PC-9 (cell line): Measurements from ENCODE around the gene TRAM2. TPM values are rescaled to one million over a fixed set of nuclear protein-coding genes. Genes with fewer than 3 reads are reported as not detected.
A peak's percentile ranks its signal among the peaks of the same experiment; 100 is the strongest.

Source experiments
- BruUV-seq: library from RNA; stranded (reverse); fragments of 400-500 nt; replicated peaks from 2 replicates; lab custom pipeline; 2021; lab: Mats Ljungman, UMichigan
- CTCF ChIA-PET: fragments of 300-600 bp; sonication (Branson Sonifier 250); formaldehyde crosslinking; loops from one replicate; lab custom pipeline; 2022; ENCODE audit warnings: antibody characterized with exemption; lab: Charles Lee
- POLR2A ChIA-PET: fragments of 300-600 bp; sonication (Branson Sonifier 250); formaldehyde crosslinking; loops from one replicate; lab custom pipeline; 2022; ENCODE audit warnings: antibody characterized with exemption; ENCODE audit not compliant: unreplicated experiment; lab: Charles Lee
- DNase-seq, 2 experiments: peaks; one replicate each; pipeline versions ENCODE4 v3.0.0 to v3.0.0-alpha.2; 2015 to 2022; ENCODE audit warnings: mixed read lengths in 1 of 2
- H2AFZ ChIP-seq: fragments of 200-600 bp; sonication (generic); 2 replicates; pipeline ENCODE4 v1.8.1; 2017; ENCODE audit warnings: antibody characterized with exemption
- H3F3A ChIP-seq: fragments of 200-600 bp; sonication (generic); 2 replicates; pipeline ENCODE4 v1.8.1; 2017; ENCODE audit warnings: antibody characterized with exemption, mild to moderate bottlenecking, low read depth; ENCODE audit not compliant: insufficient read depth
- H3K27ac ChIP-seq: fragments of 200-600 bp; sonication (generic); 2 replicates; pipeline ENCODE4 v1.6.1; 2016; ENCODE audit warnings: mixed run types
- H3K27me3 ChIP-seq: fragments of 200-600 bp; sonication (generic); 2 replicates; pipeline ENCODE4 v1.6.1; 2016; ENCODE audit warnings: low read depth, mixed run types; ENCODE audit not compliant: insufficient read depth
- H3K36me3 ChIP-seq: fragments of 200-600 bp; sonication (generic); 2 replicates; pipeline ENCODE4 v1.6.1; 2016; ENCODE audit warnings: low read depth, mixed run types
- H3K4me1 ChIP-seq: fragments of 200-600 bp; sonication (generic); replicated peaks from 2 replicates; pipeline ENCODE4 v1.6.1; 2016; ENCODE audit warnings: mixed run types; ENCODE audit not compliant: insufficient read depth
- H3K4me2 ChIP-seq: fragments of 200-600 bp; sonication (generic); 2 replicates; pipeline ENCODE4 v1.6.1; 2017; ENCODE audit warnings: mixed run types
- H3K4me3 ChIP-seq: fragments of 200-600 bp; sonication (generic); 2 replicates; pipeline ENCODE4 v1.6.1; 2016; ENCODE audit warnings: mixed run types
- H3K79me2 ChIP-seq: fragments of 200-600 bp; sonication (generic); 2 replicates; pipeline ENCODE4 v1.6.1; 2017; ENCODE audit warnings: low read depth, mixed run types
- H3K9me2 ChIP-seq: fragments of 200-600 bp; sonication (generic); 2 replicates; pipeline ENCODE4 v1.8.1; 2017; ENCODE audit warnings: mild to moderate bottlenecking; ENCODE audit not compliant: insufficient read depth
- H3K9me3 ChIP-seq: fragments of 200-600 bp; sonication (generic); 2 replicates; pipeline ENCODE4 v1.8.1; 2016; ENCODE audit warnings: low read depth; ENCODE audit not compliant: insufficient read depth
- H4K20me1 ChIP-seq: fragments of 200-600 bp; sonication (generic); 2 replicates; pipeline ENCODE4 v1.8.1; 2017; ENCODE audit not compliant: insufficient read depth
- EZH2 ChIP-seq: fragments of 200-600 bp; sonication (generic); IDR thresholded peaks from 2 replicates; pipeline ENCODE4 v1.8.0; 2017; ENCODE audit warnings: antibody characterized with exemption, low read depth
- intact Hi-C: fragments of 100-400 bp; cut with micrococcal nuclease; formaldehyde crosslinking; loops from one replicate; pipeline ENCODE4 v1.10.0; 2022; ENCODE audit not compliant: unreplicated experiment
- total RNA-seq: library from RNA; stranded (reverse); gene quantifications from 2 replicates; pipeline ENCODE4 v1.2.3, GENCODE V29; 2021
- TF ChIP-seq, protein P1 (sequence below): fragments of 200-600 bp; sonication (generic); conservative IDR thresholded peaks from 2 replicates; pipeline ENCODE4 v1.6.1; 2017; ENCODE audit warnings: mixed run types, antibody characterized with exemption, mild to moderate bottlenecking, moderate library complexity

TRAM2 gene
- total RNA-seq, 1 experiment from 2014 or later, result 40.9 TPM

DNA sequence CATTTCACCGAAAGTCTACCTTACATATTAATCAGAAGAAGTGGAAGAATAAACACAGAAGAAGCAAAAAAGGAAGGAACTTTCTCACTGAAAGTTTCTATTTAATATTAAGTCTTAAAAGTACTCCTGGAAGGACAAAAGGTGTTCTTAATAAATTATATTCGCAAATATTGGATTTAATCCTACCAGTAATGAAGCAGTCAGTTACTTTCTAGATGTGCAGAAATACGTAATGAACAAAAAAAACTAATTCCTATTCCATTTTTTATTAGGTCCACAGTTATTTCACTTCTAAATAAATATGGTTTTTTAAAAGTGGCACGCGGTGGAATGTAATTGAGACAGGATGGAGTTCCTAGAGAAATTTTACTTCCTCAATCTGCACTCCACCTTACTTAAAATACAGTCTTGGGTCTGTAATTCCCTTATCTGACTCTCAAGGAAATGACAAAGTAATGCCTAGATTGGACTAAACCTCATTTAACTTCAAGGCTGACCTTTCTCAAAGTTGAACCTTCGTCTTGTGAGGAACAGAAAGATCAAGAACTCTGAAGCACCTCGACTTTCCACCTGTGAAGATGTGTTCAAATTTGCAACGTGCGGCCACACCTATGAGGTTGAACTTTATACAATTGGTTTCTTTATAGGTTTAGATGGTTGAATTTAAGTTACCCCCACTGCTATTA is 1.1 kb upstream of the TRAM2 start:
- peaks cover 34% of the 10 kb centered on the region for H3K4me1 ChIP-seq
- H3K79me2 ChIP-seq, result peaks cover 30% of the 10 kb centered on the region
- POLR2A ChIA-PET, result interaction anchor here (0.6 kb wide), 1 partner anchor 11 kb away, joined by 3 read pairs; no protein-coding TSS in a partner anchor
- H3K4me3 ChIP-seq, result peak overlapping the region; percentile 64
- DNase-seq, result no peak
- H3K4me2 ChIP-seq, result peak overlapping the region; percentile 83
- no peaks in the 10 kb centered on the region for H3K27me3 ChIP-seq
- TF ChIP-seq, protein P1, sequence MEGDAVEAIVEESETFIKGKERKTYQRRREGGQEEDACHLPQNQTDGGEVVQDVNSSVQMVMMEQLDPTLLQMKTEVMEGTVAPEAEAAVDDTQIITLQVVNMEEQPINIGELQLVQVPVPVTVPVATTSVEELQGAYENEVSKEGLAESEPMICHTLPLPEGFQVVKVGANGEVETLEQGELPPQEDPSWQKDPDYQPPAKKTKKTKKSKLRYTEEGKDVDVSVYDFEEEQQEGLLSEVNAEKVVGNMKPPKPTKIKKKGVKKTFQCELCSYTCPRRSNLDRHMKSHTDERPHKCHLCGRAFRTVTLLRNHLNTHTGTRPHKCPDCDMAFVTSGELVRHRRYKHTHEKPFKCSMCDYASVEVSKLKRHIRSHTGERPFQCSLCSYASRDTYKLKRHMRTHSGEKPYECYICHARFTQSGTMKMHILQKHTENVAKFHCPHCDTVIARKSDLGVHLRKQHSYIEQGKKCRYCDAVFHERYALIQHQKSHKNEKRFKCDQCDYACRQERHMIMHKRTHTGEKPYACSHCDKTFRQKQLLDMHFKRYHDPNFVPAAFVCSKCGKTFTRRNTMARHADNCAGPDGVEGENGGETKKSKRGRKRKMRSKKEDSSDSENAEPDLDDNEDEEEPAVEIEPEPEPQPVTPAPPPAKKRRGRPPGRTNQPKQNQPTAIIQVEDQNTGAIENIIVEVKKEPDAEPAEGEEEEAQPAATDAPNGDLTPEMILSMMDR, result no peak
- no peak for TF ChIP-seq EZH2
- no TSS peak for BruUV-seq
- peak overlapping the region; percentile 83 for H3K27ac ChIP-seq
- CTCF ChIA-PET, result no interaction called here
- intact Hi-C loops, result loop anchor here (1.0 to 5.0 kb wide), 4 partner anchors 61 to 161 kb away; no protein-coding TSS in a partner anchor
- H4K20me1 ChIP-seq, result no peaks in the 10 kb centered on the region
- H2AFZ ChIP-seq, result peak overlapping the region; percentile 76
- no peaks in the 10 kb centered on the region for H3K36me3 ChIP-seq
- no peaks in the 10 kb centered on the region for H3K9me3 ChIP-seq
- H3F3A ChIP-seq, result no peaks in the 10 kb centered on the region
- H3K9me2 ChIP-seq, result no peaks in the 10 kb centered on the region

DNA sequence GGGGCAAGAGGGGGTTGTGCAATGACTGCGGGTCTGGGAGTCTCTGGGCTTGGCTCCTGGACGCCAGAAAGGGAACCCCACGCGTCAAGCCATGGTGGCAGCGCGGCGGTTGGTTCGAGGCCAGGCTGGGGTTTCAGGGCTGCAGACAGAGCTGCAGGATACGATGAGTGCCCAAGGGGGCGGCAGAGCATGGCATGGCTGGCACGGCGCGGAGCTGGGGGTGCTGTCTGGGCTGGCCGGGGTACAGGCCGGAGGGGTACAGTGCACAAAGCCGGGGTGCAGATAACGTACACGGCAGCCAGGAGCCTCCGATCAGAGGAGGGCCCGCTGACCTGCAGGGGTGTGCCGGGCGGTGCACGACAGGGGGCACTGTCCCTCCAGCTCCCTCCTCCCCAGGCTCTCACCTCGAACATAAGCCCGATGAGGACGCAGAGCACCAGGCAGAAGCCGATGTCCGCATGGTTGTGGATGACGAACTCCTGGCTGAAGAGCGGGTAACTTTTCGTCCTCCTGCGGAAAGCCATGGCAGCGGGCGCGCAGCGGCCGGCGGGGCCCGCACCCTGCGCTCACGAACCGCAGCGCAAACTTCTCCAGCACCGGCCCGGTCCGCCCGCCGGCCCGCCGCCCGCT is 353 bp downstream of the TRAM2 start:
- Histone ChIP-seq H3K36me3 (no peaks in the 10 kb centered on the region), H3K79me2 (peaks cover 40% of the 10 kb centered on the region), H3K9me2 (no peaks in the 10 kb centered on the region), H3K27ac (no peak overlapping the region), H3K9me3 (no peaks in the 10 kb centered on the region), H3K4me2 (peak overlapping the region; percentile 84), H3K4me3 (peak overlapping the region; percentile 67), H3K4me1 (peaks cover 34% of the 10 kb centered on the region), H2AFZ (peak overlapping the region; percentile 77), H3F3A (no peaks in the 10 kb centered on the region), H3K27me3 (no peaks in the 10 kb centered on the region), H4K20me1 (no peaks in the 10 kb centered on the region)
- DNase-seq, result peak; percentile 64 to 73
- no TSS peak for BruUV-seq
- TF ChIP-seq, protein P1, result peak; percentile 72
- no peak for TF ChIP-seq EZH2
- POLR2A ChIA-PET, result interaction anchor here (0.5 to 0.6 kb wide), 3 partner anchors 36 to 291 kb away, joined by 3 to 7 read pairs (median 3); no protein-coding TSS in a partner anchor
- intact Hi-C loops, result loop anchor here (1.0 to 5.0 kb wide), 4 partner anchors 60 to 160 kb away; no protein-coding TSS in a partner anchor
- CTCF ChIA-PET, result interaction anchor here (0.8 kb wide), 2 partner anchors 153 to 156 kb away, joined by 4 to 6 read pairs; no protein-coding TSS in a partner anchor

DNA sequence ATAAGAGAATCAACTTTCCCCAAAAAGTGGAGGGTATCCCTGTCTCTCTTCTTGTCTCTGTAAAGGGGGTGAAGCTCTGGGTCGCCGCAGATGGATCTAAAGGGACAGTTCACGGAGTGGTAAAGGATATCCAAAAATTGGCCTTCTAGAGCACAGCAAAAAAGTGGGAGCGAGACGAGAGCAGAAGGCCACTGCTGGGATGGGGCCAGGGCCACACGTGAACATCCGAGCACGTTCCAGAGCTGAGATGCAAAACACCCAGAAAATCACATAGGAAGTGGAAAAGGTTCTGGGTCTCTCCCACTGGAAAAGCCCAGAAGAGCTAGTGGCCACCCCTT is 837 bp downstream of the TRAM2 start:
- no peak for DNase-seq
- peak overlapping the region; percentile 84 for H3K4me2 ChIP-seq
- H3K36me3 ChIP-seq, result no peaks in the 10 kb centered on the region
- H3K27me3 ChIP-seq, result no peaks in the 10 kb centered on the region
- peak overlapping the region; percentile 77; the same call in 1 of the 2 replicates for H2AFZ ChIP-seq
- peaks cover 34% of the 10 kb centered on the region for H3K4me1 ChIP-seq
- H3K27ac ChIP-seq, result no peak overlapping the region
- BruUV-seq, result TSS peak; percentile 31
- peak overlapping the region; percentile 67 for H3K4me3 ChIP-seq
- H4K20me1 ChIP-seq, result no peaks in the 10 kb centered on the region
- ChIA-PET POLR2A (interaction anchor here (0.5 to 0.6 kb wide), 3 partner anchors 37 to 290 kb away, joined by 3 to 7 read pairs (median 3); no protein-coding TSS in a partner anchor), CTCF (interaction anchor here (0.8 kb wide), 2 partner anchors 152 to 155 kb away, joined by 4 to 6 read pairs; no protein-coding TSS in a partner anchor)
- no peaks in the 10 kb centered on the region for H3K9me2 ChIP-seq
- intact Hi-C loops, result loop anchor here (2.0 to 5.0 kb wide), 3 partner anchors 59 to 159 kb away; no protein-coding TSS in a partner anchor
- H3K79me2 ChIP-seq, result peaks cover 45% of the 10 kb centered on the region
- no peaks in the 10 kb centered on the region for H3K9me3 ChIP-seq
- TF ChIP-seq, protein P1, result no peak
- no peak for TF ChIP-seq EZH2
- H3F3A ChIP-seq, result no peaks in the 10 kb centered on the region
